ENCODE data around the gene MCC.

Gene MCC

DNA sequence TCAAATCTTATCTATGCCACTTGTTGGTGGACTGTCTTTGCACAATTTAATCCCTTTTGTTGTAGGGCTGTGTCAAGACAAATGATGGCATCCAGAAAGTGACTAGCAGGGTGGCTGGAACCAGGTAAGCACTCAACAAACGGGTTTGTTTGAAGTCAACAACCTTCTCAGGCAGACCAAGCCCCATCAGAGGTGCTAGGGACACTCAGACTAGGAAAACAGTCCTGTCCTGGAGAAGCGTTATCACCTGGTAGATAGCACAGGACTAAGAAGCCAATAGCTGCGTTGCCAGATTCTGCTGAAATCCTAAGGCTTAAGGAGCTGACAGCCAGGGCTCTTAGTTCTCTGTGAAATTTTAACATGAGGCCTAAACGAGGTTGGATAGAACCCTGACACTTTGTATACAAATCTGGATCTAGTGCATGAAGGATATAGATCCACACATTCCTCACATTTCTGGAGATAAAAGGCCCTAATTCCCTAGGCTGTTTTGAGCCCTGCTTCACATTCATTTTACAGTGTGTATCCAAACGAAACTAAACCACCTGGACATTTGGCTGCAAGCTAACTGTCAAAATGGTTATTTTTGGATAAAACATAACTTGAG lies 331.9 kb downstream of the MCC start:
- CTCF ChIA-PET: no interaction called here
- TF ChIP-seq CTBP1 (IDR thresholded peaks at IDR 0.05; ENCODE audit: borderline replicate concordance) (no peak), TARDBP (IDR thresholded peaks at IDR 0.05) (no peak), LEF1 (IDR thresholded peaks at IDR 0.05; ENCODE audit: borderline replicate concordance) (no peak), BHLHE40 (IDR thresholded peaks at IDR 0.05; ENCODE audit: borderline replicate concordance) (no peak), FOXM1 (IDR thresholded peaks at IDR 0.05; ENCODE audit: borderline replicate concordance) (no peak), FOXA1 (IDR thresholded peaks at IDR 0.05) (no peak), ARNT (IDR thresholded peaks at IDR 0.05) (no peak), SUZ12 (IDR thresholded peaks at IDR 0.05) (no peak), FOXK2 (IDR thresholded peaks at IDR 0.05) (no peak)
- DNase-seq (ENCODE audit: extremely low spot score): no peak
- POLR2A ChIA-PET: no interaction called here

- POLR2A ChIA-PET: no interaction called here
- no peak for TF ChIP-seq FOXK2 (IDR thresholded peaks at IDR 0.05)
- no peak for TF ChIP-seq SUZ12 (IDR thresholded peaks at IDR 0.05)
- no peak for TF ChIP-seq LEF1 (IDR thresholded peaks at IDR 0.05; ENCODE audit: borderline replicate concordance)
- no peak for TF ChIP-seq SP1 (IDR thresholded peaks at IDR 0.05)
- no peak for TF ChIP-seq CTBP1 (IDR thresholded peaks at IDR 0.05; ENCODE audit: borderline replicate concordance)
- no peak for TF ChIP-seq FOXA1 (IDR thresholded peaks at IDR 0.05)
- no peak for TF ChIP-seq L3MBTL2 (conservative IDR thresholded peaks at IDR 0.05)
- TF ChIP-seq TARDBP (IDR thresholded peaks at IDR 0.05): no peak
- no peak for TF ChIP-seq BHLHE40 (IDR thresholded peaks at IDR 0.05; ENCODE audit: borderline replicate concordance)
- TF ChIP-seq, protein P1, sequence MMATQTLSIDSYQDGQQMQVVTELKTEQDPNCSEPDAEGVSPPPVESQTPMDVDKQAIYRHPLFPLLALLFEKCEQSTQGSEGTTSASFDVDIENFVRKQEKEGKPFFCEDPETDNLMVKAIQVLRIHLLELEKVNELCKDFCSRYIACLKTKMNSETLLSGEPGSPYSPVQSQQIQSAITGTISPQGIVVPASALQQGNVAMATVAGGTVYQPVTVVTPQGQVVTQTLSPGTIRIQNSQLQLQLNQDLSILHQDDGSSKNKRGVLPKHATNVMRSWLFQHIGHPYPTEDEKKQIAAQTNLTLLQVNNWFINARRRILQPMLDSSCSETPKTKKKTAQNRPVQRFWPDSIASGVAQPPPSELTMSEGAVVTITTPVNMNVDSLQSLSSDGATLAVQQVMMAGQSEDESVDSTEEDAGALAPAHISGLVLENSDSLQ (IDR thresholded peaks at IDR 0.05): no peak
- no peak for TF ChIP-seq ELF4 (IDR thresholded peaks at IDR 0.05)
- no peak for TF ChIP-seq HDGF (IDR thresholded peaks at IDR 0.05; ENCODE audit: borderline replicate concordance)
- TF ChIP-seq FOXM1 (IDR thresholded peaks at IDR 0.05; ENCODE audit: borderline replicate concordance): no peak
- no peak for TF ChIP-seq ZNF384 (IDR thresholded peaks at IDR 0.05)
- no peak for TF ChIP-seq ARNT (IDR thresholded peaks at IDR 0.05)
- no peak for DNase-seq (ENCODE audit: extremely low spot score)
- CTCF ChIA-PET: no interaction called here
These were observed 334.6 kb downstream of the MCC start for GRCh38 chr5:113153512-113154097.

DNA sequence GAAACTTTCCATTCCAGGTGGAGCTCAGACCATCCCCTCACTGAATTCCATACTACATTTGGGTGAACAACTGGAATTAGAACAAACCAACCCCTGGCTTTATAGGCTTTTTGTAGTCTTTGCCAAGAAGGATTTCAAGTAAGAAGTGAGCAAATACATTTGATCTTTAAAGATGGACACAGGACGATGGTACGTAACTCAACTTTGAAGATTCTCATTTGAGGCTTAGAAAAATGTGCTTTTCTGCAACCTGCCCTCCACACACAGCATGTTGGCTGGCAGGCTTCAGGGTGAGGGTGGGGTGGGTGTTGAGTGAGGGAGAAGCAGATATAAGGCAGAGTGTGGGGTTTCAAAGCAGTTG lies 335.9 kb downstream of the MCC start:
- CTCF ChIA-PET: no interaction called here

DNA sequence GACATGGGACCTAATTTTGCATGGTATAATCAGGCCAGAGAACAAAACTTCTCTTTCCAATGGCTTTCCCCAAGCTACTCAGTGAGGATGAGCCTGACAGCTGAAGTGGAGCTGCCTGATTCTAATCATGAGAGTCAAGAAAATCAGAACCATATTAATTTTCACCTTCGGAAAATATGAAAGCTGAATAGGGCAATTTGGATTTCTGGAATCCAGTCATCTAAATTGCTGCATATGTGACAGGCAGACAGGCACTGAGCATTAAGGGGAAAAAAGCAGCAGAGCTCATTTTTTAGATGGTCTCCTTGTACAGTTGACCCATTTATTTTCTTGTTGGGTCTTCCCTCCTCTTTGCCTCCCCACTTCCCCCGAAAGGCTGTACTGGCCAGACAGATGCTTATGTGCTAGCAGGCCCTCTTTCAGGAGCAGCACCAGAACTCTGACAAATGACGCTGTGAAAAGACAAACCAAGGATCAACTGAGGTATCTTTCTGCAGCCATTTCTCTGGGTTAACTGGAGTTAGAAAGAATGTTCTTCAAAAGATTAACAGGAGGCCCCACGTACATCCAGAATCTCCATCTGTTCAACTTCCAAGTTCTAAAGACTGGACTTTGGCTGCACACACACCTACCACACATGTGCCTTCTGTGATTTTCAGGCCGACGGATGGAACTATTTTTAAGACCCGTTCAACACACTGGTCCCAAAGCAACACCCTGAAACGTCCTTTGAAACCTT lies 336.4 kb downstream of the MCC start:
- TF ChIP-seq NFRKB (IDR thresholded peaks at IDR 0.05): no peak
- TF ChIP-seq FOXM1 (IDR thresholded peaks at IDR 0.05; ENCODE audit: borderline replicate concordance): no peak
- no peak for TF ChIP-seq ELF4 (IDR thresholded peaks at IDR 0.05)
- no peak for TF ChIP-seq SUZ12 (IDR thresholded peaks at IDR 0.05)
- TF ChIP-seq LEF1 (IDR thresholded peaks at IDR 0.05; ENCODE audit: borderline replicate concordance): no peak
- TF ChIP-seq ZNF384 (IDR thresholded peaks at IDR 0.05): no peak
- TF ChIP-seq HDGF (IDR thresholded peaks at IDR 0.05; ENCODE audit: borderline replicate concordance): no peak
- no peak for TF ChIP-seq L3MBTL2 (conservative IDR thresholded peaks at IDR 0.05)
- TF ChIP-seq, protein P1 (IDR thresholded peaks at IDR 0.05): no peak
- no peak for TF ChIP-seq BHLHE40 (IDR thresholded peaks at IDR 0.05; ENCODE audit: borderline replicate concordance)
- no peak for TF ChIP-seq TARDBP (IDR thresholded peaks at IDR 0.05)
- ChIA-PET POLR2A (no interaction called here), CTCF (no interaction called here)
- DNase-seq (ENCODE audit: extremely low spot score): no peak

More for the DNA sequence above, 335.9 kb downstream of the MCC start:
- no peak for DNase-seq (ENCODE audit: extremely low spot score)
- POLR2A ChIA-PET: no interaction called here
- no peak for TF ChIP-seq L3MBTL2 (conservative IDR thresholded peaks at IDR 0.05)
- no peak for TF ChIP-seq NFRKB (IDR thresholded peaks at IDR 0.05)
- TF ChIP-seq SP1 (IDR thresholded peaks at IDR 0.05): no peak
- no peak for TF ChIP-seq SUZ12 (IDR thresholded peaks at IDR 0.05)
- TF ChIP-seq HDGF (IDR thresholded peaks at IDR 0.05; ENCODE audit: borderline replicate concordance): no peak
- TF ChIP-seq ELF4 (IDR thresholded peaks at IDR 0.05): no peak
- no peak for TF ChIP-seq CTBP1 (IDR thresholded peaks at IDR 0.05; ENCODE audit: borderline replicate concordance)
- TF ChIP-seq TARDBP (IDR thresholded peaks at IDR 0.05): no peak
- TF ChIP-seq, protein P1 (IDR thresholded peaks at IDR 0.05): no peak
- TF ChIP-seq FOXA1 (IDR thresholded peaks at IDR 0.05): no peak
- TF ChIP-seq LEF1 (IDR thresholded peaks at IDR 0.05; ENCODE audit: borderline replicate concordance): no peak
- no peak for TF ChIP-seq ARNT (IDR thresholded peaks at IDR 0.05)

DNA sequence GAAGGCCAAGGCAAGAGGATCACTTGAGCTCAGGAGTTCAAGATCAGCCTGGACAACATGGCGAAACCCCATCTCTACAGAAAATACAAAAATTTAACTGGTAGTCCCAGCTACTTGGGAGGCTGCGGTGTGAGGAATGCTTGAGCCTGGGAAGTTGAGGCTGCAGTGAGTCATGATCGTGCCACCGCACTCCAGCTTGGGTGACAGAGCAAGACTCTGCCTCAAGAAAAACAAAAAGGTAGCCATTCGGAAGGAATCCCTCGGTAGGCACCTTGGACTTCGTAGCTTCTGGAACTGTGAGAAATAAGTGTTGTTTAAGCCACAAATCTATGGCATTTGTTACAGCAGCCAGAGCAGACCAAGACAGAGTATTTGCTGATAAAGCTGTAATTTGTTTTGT lies 337.4 kb downstream of the MCC start:
- POLR2A ChIA-PET: no interaction called here
- TF ChIP-seq NFRKB (IDR thresholded peaks at IDR 0.05): no peak
- TF ChIP-seq FOXK2 (IDR thresholded peaks at IDR 0.05): no peak
- TF ChIP-seq BHLHE40 (IDR thresholded peaks at IDR 0.05; ENCODE audit: borderline replicate concordance): no peak
- TF ChIP-seq SP1 (IDR thresholded peaks at IDR 0.05): no peak
- TF ChIP-seq ELF4 (IDR thresholded peaks at IDR 0.05): no peak
- TF ChIP-seq L3MBTL2 (conservative IDR thresholded peaks at IDR 0.05): no peak
- no peak for TF ChIP-seq HDGF (IDR thresholded peaks at IDR 0.05; ENCODE audit: borderline replicate concordance)
- no peak for TF ChIP-seq SUZ12 (IDR thresholded peaks at IDR 0.05)
- TF ChIP-seq LEF1 (IDR thresholded peaks at IDR 0.05; ENCODE audit: borderline replicate concordance): no peak
- no peak for TF ChIP-seq TARDBP (IDR thresholded peaks at IDR 0.05)
- TF ChIP-seq, protein P1 (IDR thresholded peaks at IDR 0.05): no peak
- TF ChIP-seq ZNF384 (IDR thresholded peaks at IDR 0.05): no peak
- TF ChIP-seq ARNT (IDR thresholded peaks at IDR 0.05): no peak
- CTCF ChIA-PET: interaction anchor here (0.7 kb wide), 1 partner anchor 77 kb away, joined by 3 read pairs; no protein-coding TSS in a partner anchor
- no peak for DNase-seq (ENCODE audit: extremely low spot score)
